CD4-positive, alpha-beta T cell treated with Interleukin-21 for 1 hour (primary cell): ENCODE data around the gene GCK.
"Not testable (repeated sequence)": the region's sequence is repeated elsewhere in the genome, so short reads cannot be mapped to it uniquely, and the experiment has no call there.

Source experiments
- DNase-seq: peaks from one replicate; pipeline ENCODE4 v3.0.0-alpha.2; 2020

The GCK gene

GRCh38 chr7:44138698-44139097, 50.5 kb downstream of the GCK start:
- no peak for DNase-seq

- no peak for DNase-seq
These were observed 52.5 kb downstream of the GCK start for GRCh38 chr7:44136731-44137130.

GRCh38 chr7:44134943-44135628, 54.2 kb downstream of the GCK start:
- no peak for DNase-seq

- no peak for DNase-seq
These were observed 55.9 kb downstream of the GCK start for GRCh38 chr7:44133295-44133694.

- DNase-seq = no peak
These were observed 57.2 kb downstream of the GCK start for GRCh38 chr7:44132039-44132438.

GRCh38 chr7:44131173-44132029, 57.8 kb downstream of the GCK start:
- DNase-seq = no peak

- no peak for DNase-seq
These were observed 60.3 kb downstream of the GCK start for GRCh38 chr7:44128721-44129582.

GRCh38 chr7:44127161-44127560, 62.1 kb downstream of the GCK start:
- no peak for DNase-seq

GRCh38 chr7:44126574-44126973, 62.7 kb downstream of the GCK start:
- not testable (repeated sequence) for DNase-seq

GRCh38 chr7:44124822-44125202, 64.4 kb downstream of the GCK start:
- no peak for DNase-seq

GRCh38 chr7:44123190-44124003, 65.8 kb downstream of the GCK start, which contains the start of gene POLD2:
POLD2 (minus strand) TSS chr7:44123548; CDS start chr7:44122053, 1,495 bp downstream.
- peak; percentile 97 for DNase-seq

GRCh38 chr7:44122529-44122928, 66.7 kb downstream of the GCK start:
- no peak for DNase-seq

- DNase-seq = no peak
These were observed 67.3 kb downstream of the GCK start for GRCh38 chr7:44121761-44122420.

- DNase-seq = no peak
These were observed 68.8 kb downstream of the GCK start for GRCh38 chr7:44120395-44120794.

- no peak for DNase-seq
These were observed 69.3 kb downstream of the GCK start for GRCh38 chr7:44119829-44120380.

GRCh38 chr7:44117801-44118429, 71.3 kb downstream of the GCK start:
- DNase-seq = no peak

GRCh38 chr7:44116789-44117666, 72.2 kb downstream of the GCK start:
- DNase-seq = no peak

GRCh38 chr7:44116087-44116788, 73.0 kb downstream of the GCK start:
- DNase-seq = no peak
